GM23338 (cell line): Measurements from ENCODE around the gene DRAM2. TPM values are rescaled to one million over a fixed set of nuclear protein-coding genes. Genes with fewer than 3 reads are reported as not detected.
A peak's percentile ranks its signal among the peaks of the same experiment; 100 is the strongest.

ENCODE experiments used
- ATAC-seq: fragments of 200-7000 bp; cut with Tn5 transposase; 3 replicates; pipeline ENCODE4 v1.9.1; 2020
- DNase-seq: peaks from one replicate; pipeline ENCODE4 v3.0.0-alpha.2; 2015; ENCODE audit warnings: low spot score
- H2AFZ ChIP-seq: fragments of 200-600 bp; sonication (generic); 2 replicates; pipeline ENCODE4 v1.8.0; 2016; ENCODE audit warnings: antibody characterized with exemption, mild to moderate bottlenecking, moderate library complexity
- H3F3A ChIP-seq: fragments of 200-600 bp; sonication (generic); replicated peaks from 2 replicates; pipeline ENCODE4 v1.8.0; 2017; ENCODE audit warnings: antibody characterized with exemption, mixed run types, low read depth
- H3K27ac ChIP-seq: fragments of 200-600 bp; sonication (generic); 2 replicates; pipeline ENCODE4 v1.6.1; 2016; ENCODE audit warnings: low read depth
- H3K27me3 ChIP-seq: fragments of 200-600 bp; sonication (generic); 2 replicates; pipeline ENCODE4 v1.8.0; 2016; ENCODE audit warnings: mild to moderate bottlenecking, mixed run types, moderate library complexity; ENCODE audit not compliant: insufficient read depth
- H3K36me3 ChIP-seq: fragments of 200-600 bp; sonication (generic); 2 replicates; pipeline ENCODE4 v1.8.0; 2016; ENCODE audit warnings: mild to moderate bottlenecking; ENCODE audit not compliant: insufficient read depth
- H3K4me1 ChIP-seq: fragments of 200-600 bp; sonication (generic); 2 replicates; pipeline ENCODE4 v1.8.0; 2016; ENCODE audit warnings: mild to moderate bottlenecking, moderate library complexity; ENCODE audit not compliant: insufficient read depth
- H3K4me2 ChIP-seq: fragments of 200-600 bp; sonication (generic); 2 replicates; pipeline ENCODE4 v1.7.1; 2017; ENCODE audit warnings: mixed run types
- H3K4me3 ChIP-seq: fragments of 200-600 bp; sonication (generic); 2 replicates; pipeline ENCODE4 v1.6.1; 2016; ENCODE audit warnings: mixed run types
- H3K79me2 ChIP-seq: fragments of 200-600 bp; sonication (generic); replicated peaks from 2 replicates; pipeline ENCODE4 v1.8.0; 2017; ENCODE audit warnings: mild to moderate bottlenecking; ENCODE audit not compliant: insufficient read depth
- H3K9me2 ChIP-seq: fragments of 200-600 bp; sonication (generic); 2 replicates; pipeline ENCODE4 v1.8.0; 2017; ENCODE audit not compliant: insufficient read depth
- H4K20me1 ChIP-seq: fragments of 200-600 bp; sonication (generic); replicated peaks from 2 replicates; pipeline ENCODE4 v1.8.0; 2017; ENCODE audit warnings: mild to moderate bottlenecking; ENCODE audit not compliant: insufficient read depth
- H3K27ac Mint-ChIP-seq: 2 replicates; pipeline ENCODE4 v1.8.0; 2020; ENCODE audit warnings: inconsistent platforms, mild to moderate bottlenecking, moderate library complexity, mixed read lengths
- H3K27me3 Mint-ChIP-seq: 3 replicates; pipeline ENCODE4 v1.8.0; 2022; ENCODE audit warnings: low read depth, mild to moderate bottlenecking, moderate library complexity, mixed read lengths, inconsistent platforms; ENCODE audit not compliant: insufficient read depth, poor library complexity
- H3K36me3 Mint-ChIP-seq: 3 replicates; pipeline ENCODE4 v1.8.0; 2021; ENCODE audit warnings: low read depth, mild to moderate bottlenecking, inconsistent platforms, moderate library complexity, mixed read lengths
- H3K4me1 Mint-ChIP-seq: 3 replicates; pipeline ENCODE4 v1.8.0; 2020; ENCODE audit warnings: mild to moderate bottlenecking, inconsistent platforms, mixed read lengths
- H3K4me3 Mint-ChIP-seq: 3 replicates; pipeline ENCODE4 v1.8.0; 2021; ENCODE audit warnings: moderate library complexity, mild to moderate bottlenecking, inconsistent platforms, mixed read lengths
- H3K9me3 Mint-ChIP-seq: 3 replicates; pipeline ENCODE4 v1.8.0; 2020; ENCODE audit warnings: moderate library complexity, mild to moderate bottlenecking, inconsistent platforms, mixed read lengths
- ETS1 ChIP-seq: IDR thresholded peaks from 2 replicates; pipeline ENCODE4 v1.6.1; 2016; ENCODE audit warnings: antibody characterized with exemption
- EZH2 ChIP-seq: fragments of 200-600 bp; sonication (generic); IDR thresholded peaks from one replicate; pipeline ENCODE4 v1.8.0; 2017; ENCODE audit warnings: antibody characterized with exemption, mild to moderate bottlenecking, low read depth; ENCODE audit not compliant: unreplicated experiment
- JUNB ChIP-seq: IDR thresholded peaks from one replicate; pipeline ENCODE4 v1.6.1; 2016; ENCODE audit warnings: antibody characterized with exemption; ENCODE audit not compliant: unreplicated experiment
- NANOG ChIP-seq: IDR thresholded peaks from 2 replicates; pipeline ENCODE4 v1.6.1; 2016; ENCODE audit warnings: antibody characterized with exemption, borderline replicate concordance
- POLR2AphosphoS5 ChIP-seq: IDR thresholded peaks from 2 replicates; pipeline ENCODE4 v1.6.1; 2016; ENCODE audit warnings: antibody characterized with exemption, low read depth
- STAT1 ChIP-seq: IDR thresholded peaks from one replicate; pipeline ENCODE4 v1.6.1; 2016; ENCODE audit warnings: antibody characterized with exemption; ENCODE audit not compliant: unreplicated experiment
- ZNF114 ChIP-seq: fragments of 250-450 bp; sonication (Bioruptor Pico); IDR thresholded peaks from 2 replicates; pipeline ENCODE4 v1.5.0; 2020; ENCODE audit warnings: mild to moderate bottlenecking, moderate library complexity
- ZNF462 ChIP-seq: fragments of 250-450 bp; sonication (Bioruptor Pico); IDR thresholded peaks from 2 replicates; pipeline ENCODE4 v1.5.0; 2020; ENCODE audit warnings: mild to moderate bottlenecking, moderate library complexity
- polyA plus RNA-seq: library from polyadenylated mRNA; unstranded; fragments of >200 nt; fragmentation: Nextera tagmentation; extraction: Ambion mirVana; gene quantifications from 2 replicates; pipeline ENCODE4 v1.2.1, GENCODE V29; 2016
- total RNA-seq: library from RNA; depleted of rRNA; stranded (reverse); fragments of >200 nt; shearing (Covaris generic); gene quantifications from 2 replicates; pipeline ENCODE4 v1.2.3, GENCODE V29; 2014

DRAM2 gene
- total and polyA plus RNA-seq, 2 experiments from 2014 or later, result 22.9 to 45.9 TPM

DNA sequence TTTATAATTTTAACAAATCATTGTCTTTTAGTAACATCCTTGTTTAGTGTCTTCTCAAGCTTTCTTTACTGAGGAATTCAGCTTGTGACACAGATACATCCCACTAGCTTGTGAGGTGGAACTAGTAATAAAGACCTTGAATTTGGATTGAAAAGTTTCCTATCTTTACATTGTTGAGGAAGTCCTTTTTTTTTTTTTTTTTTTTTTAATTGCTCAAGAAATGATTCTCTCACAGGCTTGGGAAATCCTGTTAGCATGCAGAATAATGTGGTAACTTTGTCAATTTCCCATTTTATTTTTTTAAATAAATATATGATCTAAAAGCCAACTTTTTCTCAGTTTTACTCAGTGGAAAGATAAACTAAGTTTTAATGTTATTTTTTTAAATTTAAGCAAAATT, 44.8 kb upstream of the DRAM2 start (continued):
- TF ChIP-seq ZNF462 (CRISPR knock-in tag) (no peak), ZNF114 (no peak)

GRCh38 chr1:111183308-111184069, 43.6 kb upstream of the DRAM2 start:
- no peaks in the 10 kb centered on the region for H3K27me3 ChIP-seq
- no peaks in the 10 kb centered on the region for H3F3A ChIP-seq
- no peaks in the 10 kb centered on the region for H3K9me2 ChIP-seq
- H3K79me2 ChIP-seq, result no peaks in the 10 kb centered on the region
- DNase-seq (no peak), ATAC-seq (no peak)
- H3K27ac Mint-ChIP-seq, result peak overlapping the region; percentile 60
- H3K36me3 Mint-ChIP-seq, result peaks cover 42% of the 10 kb centered on the region
- no peaks in the 10 kb centered on the region for H3K9me3 Mint-ChIP-seq
- peaks cover 6% of the 10 kb centered on the region for H3K36me3 ChIP-seq
- no peak overlapping the region for H3K27ac ChIP-seq
- no peaks in the 10 kb centered on the region for H4K20me1 ChIP-seq
- H3K27me3 Mint-ChIP-seq, result no peaks in the 10 kb centered on the region
- H3K4me3 Mint-ChIP-seq, result no peak overlapping the region
- no peak overlapping the region for H3K4me3 ChIP-seq
- H3K4me1 Mint-ChIP-seq, result no peaks in the 10 kb centered on the region
- no peak overlapping the region for H2AFZ ChIP-seq
- H3K4me1 ChIP-seq, result no peaks in the 10 kb centered on the region
- H3K4me2 ChIP-seq, result no peak overlapping the region
- no peak for TF ChIP-seq STAT1
- TF ChIP-seq EZH2, result no peak
- TF ChIP-seq POLR2AphosphoS5, result no peak
- TF ChIP-seq ETS1, result no peak
- no peak for TF ChIP-seq NANOG
- TF ChIP-seq JUNB, result no peak
- no peak for TF ChIP-seq ZNF114
- TF ChIP-seq ZNF462 (CRISPR knock-in tag), result no peak
